GM23338 (cell line): ENCODE results near the gene SLC25A34. TPM values are rescaled to one million over a fixed set of nuclear protein-coding genes. Genes with fewer than 3 reads are reported as not detected.

Experiments
- ATAC-seq: fragments of 200-7000 bp; cut with Tn5 transposase; 3 replicates; pipeline ENCODE4 v1.9.1; 2020
- DNase-seq: peaks from one replicate; pipeline ENCODE4 v3.0.0-alpha.2; 2015; ENCODE audit warnings: low spot score
- H2AFZ ChIP-seq: fragments of 200-600 bp; sonication (generic); 2 replicates; pipeline ENCODE4 v1.8.0; 2016; ENCODE audit warnings: antibody characterized with exemption, mild to moderate bottlenecking, moderate library complexity
- H3F3A ChIP-seq: fragments of 200-600 bp; sonication (generic); replicated peaks from 2 replicates; pipeline ENCODE4 v1.8.0; 2017; ENCODE audit warnings: antibody characterized with exemption, mixed run types, low read depth
- H3K27ac ChIP-seq: fragments of 200-600 bp; sonication (generic); 2 replicates; pipeline ENCODE4 v1.6.1; 2016; ENCODE audit warnings: low read depth
- H3K27me3 ChIP-seq: fragments of 200-600 bp; sonication (generic); 2 replicates; pipeline ENCODE4 v1.8.0; 2016; ENCODE audit warnings: mild to moderate bottlenecking, mixed run types, moderate library complexity; ENCODE audit not compliant: insufficient read depth
- H3K36me3 ChIP-seq: fragments of 200-600 bp; sonication (generic); 2 replicates; pipeline ENCODE4 v1.8.0; 2016; ENCODE audit warnings: mild to moderate bottlenecking; ENCODE audit not compliant: insufficient read depth
- H3K4me1 ChIP-seq: fragments of 200-600 bp; sonication (generic); 2 replicates; pipeline ENCODE4 v1.8.0; 2016; ENCODE audit warnings: mild to moderate bottlenecking, moderate library complexity; ENCODE audit not compliant: insufficient read depth
- H3K4me2 ChIP-seq: fragments of 200-600 bp; sonication (generic); 2 replicates; pipeline ENCODE4 v1.7.1; 2017; ENCODE audit warnings: mixed run types
- H3K4me3 ChIP-seq: fragments of 200-600 bp; sonication (generic); 2 replicates; pipeline ENCODE4 v1.6.1; 2016; ENCODE audit warnings: mixed run types
- H3K79me2 ChIP-seq: fragments of 200-600 bp; sonication (generic); replicated peaks from 2 replicates; pipeline ENCODE4 v1.8.0; 2017; ENCODE audit warnings: mild to moderate bottlenecking; ENCODE audit not compliant: insufficient read depth
- H3K9me2 ChIP-seq: fragments of 200-600 bp; sonication (generic); 2 replicates; pipeline ENCODE4 v1.8.0; 2017; ENCODE audit not compliant: insufficient read depth
- H4K20me1 ChIP-seq: fragments of 200-600 bp; sonication (generic); replicated peaks from 2 replicates; pipeline ENCODE4 v1.8.0; 2017; ENCODE audit warnings: mild to moderate bottlenecking; ENCODE audit not compliant: insufficient read depth
- H3K27ac Mint-ChIP-seq: 2 replicates; pipeline ENCODE4 v1.8.0; 2020; ENCODE audit warnings: inconsistent platforms, mild to moderate bottlenecking, moderate library complexity, mixed read lengths
- H3K27me3 Mint-ChIP-seq: 3 replicates; pipeline ENCODE4 v1.8.0; 2022; ENCODE audit warnings: low read depth, mild to moderate bottlenecking, moderate library complexity, mixed read lengths, inconsistent platforms; ENCODE audit not compliant: insufficient read depth, poor library complexity
- H3K36me3 Mint-ChIP-seq: 3 replicates; pipeline ENCODE4 v1.8.0; 2021; ENCODE audit warnings: low read depth, mild to moderate bottlenecking, inconsistent platforms, moderate library complexity, mixed read lengths
- H3K4me1 Mint-ChIP-seq: 3 replicates; pipeline ENCODE4 v1.8.0; 2020; ENCODE audit warnings: mild to moderate bottlenecking, inconsistent platforms, mixed read lengths
- H3K4me3 Mint-ChIP-seq: 3 replicates; pipeline ENCODE4 v1.8.0; 2021; ENCODE audit warnings: moderate library complexity, mild to moderate bottlenecking, inconsistent platforms, mixed read lengths
- H3K9me3 Mint-ChIP-seq: 3 replicates; pipeline ENCODE4 v1.8.0; 2020; ENCODE audit warnings: moderate library complexity, mild to moderate bottlenecking, inconsistent platforms, mixed read lengths
- CTCF ChIP-seq, 2 experiments: fragments of 200-600 bp in 1 of 2; sonication (generic) in 1 of 2; conservative IDR thresholded peaks; 2 replicates each; pipeline versions ENCODE4 v1.5.1 to v1.6.1; 2016 to 2017; ENCODE audit warnings: antibody characterized with exemption in 2 of 2, low read depth in 2 of 2, mild to moderate bottlenecking in 2 of 2, moderate library complexity in 1 of 2
- ETS1 ChIP-seq: IDR thresholded peaks from 2 replicates; pipeline ENCODE4 v1.6.1; 2016; ENCODE audit warnings: antibody characterized with exemption
- NANOG ChIP-seq: IDR thresholded peaks from 2 replicates; pipeline ENCODE4 v1.6.1; 2016; ENCODE audit warnings: antibody characterized with exemption, borderline replicate concordance
- REST ChIP-seq: IDR thresholded peaks from one replicate; pipeline ENCODE4 v1.6.1; 2018; ENCODE audit warnings: antibody characterized with exemption; ENCODE audit not compliant: unreplicated experiment
- ZNF462 ChIP-seq: fragments of 250-450 bp; sonication (Bioruptor Pico); IDR thresholded peaks from 2 replicates; pipeline ENCODE4 v1.5.0; 2020; ENCODE audit warnings: mild to moderate bottlenecking, moderate library complexity
- polyA plus RNA-seq: library from polyadenylated mRNA; unstranded; fragments of >200 nt; fragmentation: Nextera tagmentation; extraction: Ambion mirVana; gene quantifications from 2 replicates; pipeline ENCODE4 v1.2.1, GENCODE V29; 2016
- total RNA-seq: library from RNA; depleted of rRNA; stranded (reverse); fragments of >200 nt; shearing (Covaris generic); gene quantifications from 2 replicates; pipeline ENCODE4 v1.2.3, GENCODE V29; 2014

Gene SLC25A34
- total and polyA plus RNA-seq, 2 experiments from 2014 or later = 0.11 to 3.5 TPM

GRCh38 chr1:15722836-15723532 is 13.1 kb upstream of the SLC25A34 start:
- Mint-ChIP-seq H3K27ac (no peak overlapping the region), H3K4me1 (no peaks in the 10 kb centered on the region), H3K27me3 (peaks cover 4% of the 10 kb centered on the region), H3K4me3 (no peak overlapping the region), H3K36me3 (peaks cover 31% of the 10 kb centered on the region), H3K9me3 (no peaks in the 10 kb centered on the region)
- Histone ChIP-seq H4K20me1 (no peaks in the 10 kb centered on the region; the same call in none of the 2 replicates), H3K4me3 (no peak overlapping the region), H3K36me3 (no peaks in the 10 kb centered on the region; the same call in 1 of the 2 replicates), H3K27me3 (no peaks in the 10 kb centered on the region), H3K4me1 (no peaks in the 10 kb centered on the region), H3F3A (no peaks in the 10 kb centered on the region), H3K79me2 (no peaks in the 10 kb centered on the region), H3K4me2 (no peak overlapping the region), H3K9me2 (no peaks in the 10 kb centered on the region), H3K27ac (no peak overlapping the region), H2AFZ (no peak overlapping the region)
- TF ChIP-seq ETS1 = no peak
- TF ChIP-seq REST = no peak
- TF ChIP-seq NANOG = no peak
- TF ChIP-seq CTCF (conservative IDR thresholded peaks at IDR 0.05; ENCODE audit: low read depth in 2 of 2) = no peak
- no peak for TF ChIP-seq ZNF462 (CRISPR knock-in tag)
- ATAC-seq (no peak), DNase-seq (no peak)
